HFF-Myc (cell line): ENCODE measurements around the gene SNAP47.

ENCODE experiments used
- DNase-seq: peaks from one replicate; pipeline ENCODE4 v3.0.0-alpha.2; 2011; ENCODE audit warnings: low read depth; ENCODE audit errors: extremely low read depth
- H3K4me3 ChIP-seq: replicated peaks from 2 replicates; pipeline ENCODE4 v1.5.1; 2011; ENCODE audit warnings: low read depth, mild to moderate bottlenecking, control low read depth, low read length
- TF ChIP-seq, protein P1 (sequence below): IDR thresholded peaks from 2 replicates; pipeline ENCODE4 v1.5.1; 2012; ENCODE audit warnings: mild to moderate bottlenecking, low read depth, low read length, control low read depth; ENCODE audit errors: missing control alignments

SNAP47 gene

DNA sequence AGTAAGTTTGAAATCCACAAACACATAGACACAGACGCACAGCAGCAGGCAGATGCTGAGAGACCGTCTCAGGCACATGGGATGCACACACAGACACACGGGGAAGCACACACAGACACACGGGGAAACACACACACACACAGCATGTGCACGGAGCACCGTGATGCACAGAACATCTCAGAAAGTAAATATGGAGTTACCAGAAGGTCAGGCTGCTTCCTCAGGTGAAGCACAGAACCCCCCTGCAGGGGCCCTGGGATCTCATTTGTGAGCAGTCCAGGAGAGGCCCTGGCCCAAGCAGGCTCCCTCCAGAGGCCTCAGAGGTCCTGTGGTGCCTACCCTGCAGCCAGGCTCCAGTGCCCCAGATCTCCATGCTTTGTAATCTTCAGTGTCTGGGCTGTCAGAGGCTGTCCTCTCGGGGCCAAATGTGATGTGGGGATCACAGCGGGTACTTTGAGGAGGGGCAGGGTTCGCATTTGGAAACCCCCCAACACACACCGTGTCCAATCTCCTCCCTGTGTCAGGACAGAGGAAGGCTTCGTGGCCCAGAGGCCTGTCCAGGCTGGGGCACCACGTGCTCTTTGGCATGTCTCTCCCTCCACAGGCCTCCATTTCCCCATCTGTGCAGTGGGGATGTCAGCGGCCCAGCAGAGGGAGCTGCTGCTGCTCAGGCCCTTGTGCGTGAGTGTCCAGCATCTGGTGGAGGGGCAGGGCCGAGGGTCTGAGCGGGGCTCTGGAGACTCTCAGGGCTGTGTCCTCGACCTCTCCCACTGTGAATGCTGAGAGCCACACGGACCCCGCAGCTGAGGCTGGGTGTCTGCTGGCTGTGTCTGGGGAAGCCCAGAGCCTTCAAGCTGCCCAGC, 57.2 kb downstream of the SNAP47 start:
- TF ChIP-seq, protein P1, sequence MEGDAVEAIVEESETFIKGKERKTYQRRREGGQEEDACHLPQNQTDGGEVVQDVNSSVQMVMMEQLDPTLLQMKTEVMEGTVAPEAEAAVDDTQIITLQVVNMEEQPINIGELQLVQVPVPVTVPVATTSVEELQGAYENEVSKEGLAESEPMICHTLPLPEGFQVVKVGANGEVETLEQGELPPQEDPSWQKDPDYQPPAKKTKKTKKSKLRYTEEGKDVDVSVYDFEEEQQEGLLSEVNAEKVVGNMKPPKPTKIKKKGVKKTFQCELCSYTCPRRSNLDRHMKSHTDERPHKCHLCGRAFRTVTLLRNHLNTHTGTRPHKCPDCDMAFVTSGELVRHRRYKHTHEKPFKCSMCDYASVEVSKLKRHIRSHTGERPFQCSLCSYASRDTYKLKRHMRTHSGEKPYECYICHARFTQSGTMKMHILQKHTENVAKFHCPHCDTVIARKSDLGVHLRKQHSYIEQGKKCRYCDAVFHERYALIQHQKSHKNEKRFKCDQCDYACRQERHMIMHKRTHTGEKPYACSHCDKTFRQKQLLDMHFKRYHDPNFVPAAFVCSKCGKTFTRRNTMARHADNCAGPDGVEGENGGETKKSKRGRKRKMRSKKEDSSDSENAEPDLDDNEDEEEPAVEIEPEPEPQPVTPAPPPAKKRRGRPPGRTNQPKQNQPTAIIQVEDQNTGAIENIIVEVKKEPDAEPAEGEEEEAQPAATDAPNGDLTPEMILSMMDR, result peak; percentile 45
- no peak for DNase-seq

DNA sequence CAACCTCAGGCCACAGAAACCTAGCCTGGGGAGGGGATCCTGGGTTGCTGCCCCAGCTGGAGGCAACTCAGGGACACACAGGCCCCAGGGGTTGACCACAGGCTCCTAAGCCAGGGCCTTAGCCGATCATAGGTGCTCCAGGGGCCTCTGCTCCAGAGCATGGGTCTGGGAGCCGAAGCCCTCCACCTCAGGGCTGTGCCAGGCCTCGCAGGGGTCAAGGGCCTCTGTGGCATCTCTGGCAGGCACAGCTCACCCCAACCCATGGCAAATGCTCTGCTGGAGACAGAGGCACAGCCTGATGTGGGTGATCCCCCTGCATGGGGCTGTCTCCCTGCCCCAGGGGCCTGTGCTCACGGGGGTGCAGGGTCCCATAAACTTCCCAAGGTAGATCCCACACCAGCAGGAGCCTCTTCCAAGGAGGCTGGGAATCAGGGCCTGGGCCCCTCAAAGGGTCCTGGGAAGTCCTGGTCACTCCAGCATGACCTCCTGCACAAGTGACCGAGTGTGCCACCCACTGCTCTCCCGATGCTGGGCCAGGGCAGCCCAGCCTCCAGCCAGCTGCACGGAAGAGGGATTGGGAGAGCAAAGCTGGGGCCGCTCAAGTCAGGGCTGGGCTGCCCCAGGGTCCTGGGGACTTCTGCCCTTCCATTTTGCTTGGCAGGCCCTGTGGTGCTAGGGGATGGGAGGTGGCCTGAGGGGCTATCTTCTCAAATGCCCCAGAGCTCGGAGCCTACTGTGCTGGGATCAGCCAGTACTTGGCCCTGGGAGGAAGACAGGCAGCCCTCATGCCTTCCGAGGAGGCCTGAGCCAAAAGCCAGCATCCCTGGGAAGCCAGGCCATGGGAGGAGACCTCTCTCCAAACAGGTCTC, 58.1 kb downstream of the SNAP47 start:
- TF ChIP-seq, protein P1, result no peak
- DNase-seq, result no peak

More for the DNA sequence above, 57.2 kb downstream of the SNAP47 start:
- no peak overlapping the region for H3K4me3 ChIP-seq

DNA sequence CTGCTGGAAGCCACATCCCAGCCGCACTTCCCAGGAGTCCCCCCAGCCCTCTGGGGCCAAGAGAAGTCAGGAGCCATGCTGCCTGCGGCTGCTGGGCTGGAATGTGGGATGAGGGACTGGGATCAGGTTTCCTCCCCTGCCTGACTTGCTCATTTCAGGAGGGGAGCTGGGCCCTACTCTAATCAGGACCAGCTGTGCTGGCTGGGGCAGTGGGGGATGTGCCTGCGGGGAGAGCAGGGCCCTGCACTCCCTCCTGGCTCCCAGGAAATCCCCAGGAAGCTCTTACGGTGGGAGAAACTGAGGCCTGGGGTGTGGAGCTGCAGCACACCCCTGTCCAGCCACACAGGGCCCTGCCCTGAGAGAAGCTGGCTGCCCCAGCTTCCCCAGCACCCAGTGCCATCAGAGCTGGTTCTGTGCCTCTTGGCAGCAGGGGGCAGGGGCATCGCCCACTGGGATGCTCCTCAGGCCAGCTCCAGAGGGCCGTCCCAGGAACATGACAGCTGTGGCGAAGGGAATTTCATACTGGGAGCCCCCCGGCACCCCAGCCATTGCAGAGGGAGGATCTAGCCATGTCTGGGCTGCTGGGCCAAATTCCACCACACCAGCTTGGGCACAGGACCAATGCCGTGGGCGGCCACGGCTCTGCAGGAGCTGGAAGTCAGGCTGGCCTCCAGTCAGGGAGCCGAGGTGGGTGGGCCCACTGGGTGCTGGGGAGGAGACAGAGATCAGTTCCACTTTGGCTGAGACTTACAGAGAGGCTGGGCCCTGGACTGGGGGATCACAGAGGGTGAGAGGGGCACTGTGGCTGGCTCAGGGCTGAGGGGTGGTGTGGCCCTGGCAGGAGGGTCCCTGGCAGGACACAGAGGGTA, 58.9 kb downstream of the SNAP47 start:
- H3K4me3 ChIP-seq, result peak overlapping the region; percentile 18; the same call in 1 of the 2 replicates
- TF ChIP-seq, protein P1, result no peak
- DNase-seq, result peak; percentile 92

More for the DNA sequence above, 58.1 kb downstream of the SNAP47 start:
- H3K4me3 ChIP-seq, result no peak overlapping the region

DNA sequence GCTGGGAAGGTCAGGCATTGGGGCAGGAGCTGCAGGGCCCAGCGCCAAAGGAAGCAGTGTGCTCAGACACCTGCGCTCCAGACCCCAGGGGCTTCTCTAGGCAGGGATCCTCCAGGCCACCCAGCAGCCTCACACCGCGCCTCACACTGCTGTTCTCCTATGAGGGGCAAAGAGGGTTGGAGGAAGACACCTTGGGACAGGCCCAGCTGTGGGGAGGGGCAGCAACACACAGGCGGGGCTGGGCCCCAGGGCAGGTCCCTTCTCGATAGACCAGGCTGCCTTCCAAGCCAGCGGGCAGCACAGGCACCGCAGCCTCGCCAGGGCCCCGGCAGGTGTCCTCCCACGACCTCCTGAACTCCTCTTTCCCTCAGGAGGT, 59.6 kb downstream of the SNAP47 start:
- no peak for DNase-seq
- H3K4me3 ChIP-seq, result peak overlapping the region; percentile 18; the same call in 1 of the 2 replicates
- TF ChIP-seq, protein P1, result no peak

DNA sequence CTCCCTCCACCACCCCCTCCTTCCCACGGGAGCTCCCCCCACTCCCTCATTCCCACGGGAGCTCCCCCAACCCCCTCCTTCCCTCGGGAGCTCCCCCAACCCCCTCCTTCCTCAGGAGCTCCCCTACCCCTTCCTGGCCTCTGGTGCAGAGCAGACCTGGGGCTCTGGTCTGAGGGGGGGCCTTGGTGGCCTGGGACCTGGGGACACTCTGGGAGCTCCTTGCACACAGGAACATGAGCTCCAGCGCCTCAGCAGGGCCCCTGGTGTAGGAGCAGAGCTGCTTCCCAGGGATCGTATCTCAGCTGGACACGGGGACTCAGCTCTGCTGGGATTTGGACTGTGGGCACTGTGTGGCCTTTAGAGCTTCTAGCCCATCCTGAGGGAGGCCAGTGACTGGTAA, 60.5 kb downstream of the SNAP47 start:
- TF ChIP-seq, protein P1, result no peak
- no peak for DNase-seq
- no peak overlapping the region for H3K4me3 ChIP-seq

DNA sequence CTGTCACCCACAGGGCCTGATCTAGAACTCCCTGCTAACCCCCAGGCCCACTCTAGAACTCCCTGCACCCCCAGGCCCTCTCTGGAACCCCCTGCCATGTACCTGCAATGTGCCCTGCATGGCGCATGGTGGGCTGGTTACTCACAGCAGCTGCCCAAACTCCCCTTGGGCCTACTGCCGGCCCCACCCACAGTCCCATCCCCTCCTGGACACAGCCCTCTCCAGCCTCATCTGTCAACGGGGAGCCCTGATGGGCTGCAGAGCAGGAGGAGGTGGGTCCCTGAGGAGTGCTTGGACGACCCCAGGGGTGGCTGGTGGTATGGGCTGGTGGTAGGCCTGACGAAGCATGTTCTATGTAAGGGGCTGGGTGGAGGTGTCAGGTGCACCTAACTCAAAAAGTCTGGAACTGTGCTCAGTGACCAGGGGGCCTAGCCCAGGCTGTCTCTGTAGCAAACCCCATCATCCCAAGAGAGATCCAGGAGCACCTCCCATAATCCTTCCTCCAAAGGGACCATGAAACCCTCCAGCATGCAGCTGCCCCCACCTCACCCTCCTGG, 61.2 kb downstream of the SNAP47 start:
- DNase-seq, result no peak
- TF ChIP-seq, protein P1, result no peak

More for the DNA sequence above, 61.2 kb downstream of the SNAP47 start:
- no peak overlapping the region for H3K4me3 ChIP-seq
